ENCODE results near the gene NIT1. TPM values are rescaled to one million over a fixed set of nuclear protein-coding genes. Genes with fewer than 3 reads are reported as not detected.

Gene NIT1
- total RNA-seq, 1 experiment from 2014 or later: 65.9 TPM

DNA sequence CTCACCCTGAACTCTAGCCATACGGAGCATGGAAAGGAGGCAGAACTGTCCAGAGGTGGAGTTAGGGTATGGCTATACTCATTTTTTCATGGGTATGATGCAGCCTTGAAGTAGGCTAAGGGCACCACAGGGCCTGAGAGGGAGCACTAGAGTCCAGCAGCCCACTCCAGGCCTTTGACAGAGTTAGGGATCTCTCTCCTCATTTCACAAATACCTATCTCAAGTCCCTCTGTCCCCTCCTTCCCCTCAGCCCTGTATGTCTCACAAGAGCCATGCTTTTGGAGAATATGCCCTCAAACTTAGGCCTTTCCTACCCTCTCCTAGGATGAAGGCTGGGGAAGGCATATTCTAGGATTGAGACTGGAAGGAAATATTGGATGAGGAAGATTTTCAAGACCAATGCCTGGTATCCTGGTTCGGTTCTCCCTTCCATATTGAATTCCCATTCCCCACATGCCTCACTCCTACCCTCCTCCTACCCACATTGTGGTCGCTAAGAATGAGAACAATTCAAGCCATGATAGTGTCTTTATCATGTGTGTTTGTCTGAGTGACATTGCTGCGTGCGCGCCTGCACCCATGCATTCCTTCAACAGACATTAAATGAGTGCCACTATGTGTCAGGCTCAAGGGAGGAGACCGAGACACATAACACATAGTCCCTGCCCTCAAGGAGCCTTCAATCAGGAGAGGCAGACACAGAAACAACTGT lies 26.0 kb upstream of the NIT1 start:
- Histone ChIP-seq H3K4me3 (replicated peaks in 1 of 2; ENCODE audit: low read depth in 1 of 2, low read length in 2 of 2) (0 out of 4 replicates have a peak overlapping the region, but pooled peaks of 1 of the 2 experiments have one; percentile 22), H2AFZ (ENCODE audit: low read depth, low read length, poor library complexity, severe bottlenecking) (no peak overlapping the region), H3K36me3 (ENCODE audit: control insufficient read depth in 1 of 2, insufficient read depth in 2 of 2, low read length in 2 of 2) (no peaks in the 10 kb centered on the region), H3K4me2 (ENCODE audit: low read length) (peak overlapping the region; percentile 69), H3K9me2 (ENCODE audit: insufficient read depth) (no peaks in the 10 kb centered on the region), H3K79me2 (ENCODE audit: insufficient read depth, low read length) (no peaks in the 10 kb centered on the region), H3K4me1 (ENCODE audit: control insufficient read depth in 1 of 2, insufficient read depth in 2 of 2, low read length in 2 of 2) (peaks cover 11 to 58% of the 10 kb centered on the region in 2 experiments), H3K27ac (ENCODE audit: low read depth, low read length) (no peak overlapping the region), H3K27me3 (ENCODE audit: insufficient read depth, low read length) (no peaks in the 10 kb centered on the region), H4K20me1 (ENCODE audit: insufficient read depth) (no peaks in the 10 kb centered on the region), H3K9me3 (ENCODE audit: control insufficient read depth in 1 of 2, insufficient read depth in 1 of 2, low read depth in 1 of 2, low read length in 2 of 2) (no peaks in the 10 kb centered on the region), H3K9ac (ENCODE audit: low read length) (0 out of 2 replicates have a peak overlapping the region, but pooled peaks have one; percentile 27)
- CTCF ChIA-PET: no interaction called here
- no TSS peak for BruUV-seq (replicated peaks)
- POLR2A ChIA-PET: interaction anchor here (0.8 kb wide), 1 partner anchor 8 kb away, joined by 3 read pairs; no protein-coding TSS in a partner anchor
- DNase-seq (ENCODE audit: low read depth, low spot score) (no peak), ATAC-seq (peak; percentile 27)
- TF ChIP-seq ZFX (IDR thresholded peaks at IDR 0.05) (no peak), ZNF274 (IDR thresholded peaks at IDR 0.05; ENCODE audit: low read depth, low read length) (no peak), YY1 (IDR thresholded peaks at IDR 0.05; ENCODE audit: extremely low read depth, insufficient replicate concordance, low read depth, low read length) (no peak), TCF7L2 (IDR thresholded peaks at IDR 0.05; ENCODE audit: borderline replicate concordance, extremely low read depth, insufficient read depth, insufficient read length) (no peak), JUND (IDR thresholded peaks at IDR 0.05) (no peak), EZH2 (IDR thresholded peaks at IDR 0.05) (no peak), POLR2AphosphoS5 (IDR thresholded peaks at IDR 0.05; ENCODE audit: low read depth, low read length) (no peak), ELF1 (IDR thresholded peaks at IDR 0.05; ENCODE audit: borderline replicate concordance, low read depth) (no peak), RAD21 (IDR thresholded peaks at IDR 0.05; ENCODE audit: low read depth) (no peak), CEBPB (IDR thresholded peaks at IDR 0.05; ENCODE audit: low read depth) (no peak), SP1 (IDR thresholded peaks at IDR 0.05; ENCODE audit: low read depth) (no peak), CBX3 (IDR thresholded peaks at IDR 0.05; ENCODE audit: low read depth) (no peak), POLR2A (IDR thresholded peaks at IDR 0.05; ENCODE audit: borderline replicate concordance, extremely low read depth, insufficient read depth, insufficient read length) (no peak), EGR1 (IDR thresholded peaks at IDR 0.05; ENCODE audit: low read depth) (no peak), SRF (IDR thresholded peaks at IDR 0.05; ENCODE audit: low read depth) (no peak)
- TF ChIP-seq, protein P1, sequence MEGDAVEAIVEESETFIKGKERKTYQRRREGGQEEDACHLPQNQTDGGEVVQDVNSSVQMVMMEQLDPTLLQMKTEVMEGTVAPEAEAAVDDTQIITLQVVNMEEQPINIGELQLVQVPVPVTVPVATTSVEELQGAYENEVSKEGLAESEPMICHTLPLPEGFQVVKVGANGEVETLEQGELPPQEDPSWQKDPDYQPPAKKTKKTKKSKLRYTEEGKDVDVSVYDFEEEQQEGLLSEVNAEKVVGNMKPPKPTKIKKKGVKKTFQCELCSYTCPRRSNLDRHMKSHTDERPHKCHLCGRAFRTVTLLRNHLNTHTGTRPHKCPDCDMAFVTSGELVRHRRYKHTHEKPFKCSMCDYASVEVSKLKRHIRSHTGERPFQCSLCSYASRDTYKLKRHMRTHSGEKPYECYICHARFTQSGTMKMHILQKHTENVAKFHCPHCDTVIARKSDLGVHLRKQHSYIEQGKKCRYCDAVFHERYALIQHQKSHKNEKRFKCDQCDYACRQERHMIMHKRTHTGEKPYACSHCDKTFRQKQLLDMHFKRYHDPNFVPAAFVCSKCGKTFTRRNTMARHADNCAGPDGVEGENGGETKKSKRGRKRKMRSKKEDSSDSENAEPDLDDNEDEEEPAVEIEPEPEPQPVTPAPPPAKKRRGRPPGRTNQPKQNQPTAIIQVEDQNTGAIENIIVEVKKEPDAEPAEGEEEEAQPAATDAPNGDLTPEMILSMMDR (IDR thresholded peaks at IDR 0.05 in 2 of 3, conservative IDR thresholded peaks at IDR 0.05 in 1 of 3; ENCODE audit: borderline replicate concordance in 1 of 3, insufficient read depth in 1 of 3, low read depth in 2 of 3, low read length in 2 of 3): no peak
- TF ChIP-seq, protein P2, sequence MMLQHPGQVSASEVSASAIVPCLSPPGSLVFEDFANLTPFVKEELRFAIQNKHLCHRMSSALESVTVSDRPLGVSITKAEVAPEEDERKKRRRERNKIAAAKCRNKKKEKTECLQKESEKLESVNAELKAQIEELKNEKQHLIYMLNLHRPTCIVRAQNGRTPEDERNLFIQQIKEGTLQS (IDR thresholded peaks at IDR 0.05): no peak
- TF ChIP-seq, protein P3, sequence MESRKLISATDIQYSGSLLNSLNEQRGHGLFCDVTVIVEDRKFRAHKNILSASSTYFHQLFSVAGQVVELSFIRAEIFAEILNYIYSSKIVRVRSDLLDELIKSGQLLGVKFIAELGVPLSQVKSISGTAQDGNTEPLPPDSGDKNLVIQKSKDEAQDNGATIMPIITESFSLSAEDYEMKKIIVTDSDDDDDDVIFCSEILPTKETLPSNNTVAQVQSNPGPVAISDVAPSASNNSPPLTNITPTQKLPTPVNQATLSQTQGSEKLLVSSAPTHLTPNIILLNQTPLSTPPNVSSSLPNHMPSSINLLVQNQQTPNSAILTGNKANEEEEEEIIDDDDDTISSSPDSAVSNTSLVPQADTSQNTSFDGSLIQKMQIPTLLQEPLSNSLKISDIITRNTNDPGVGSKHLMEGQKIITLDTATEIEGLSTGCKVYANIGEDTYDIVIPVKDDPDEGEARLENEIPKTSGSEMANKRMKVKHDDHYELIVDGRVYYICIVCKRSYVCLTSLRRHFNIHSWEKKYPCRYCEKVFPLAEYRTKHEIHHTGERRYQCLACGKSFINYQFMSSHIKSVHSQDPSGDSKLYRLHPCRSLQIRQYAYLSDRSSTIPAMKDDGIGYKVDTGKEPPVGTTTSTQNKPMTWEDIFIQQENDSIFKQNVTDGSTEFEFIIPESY (IDR thresholded peaks at IDR 0.05; ENCODE audit: extremely low read depth, insufficient replicate concordance, low read length): no peak
- TF ChIP-seq, protein P4, sequence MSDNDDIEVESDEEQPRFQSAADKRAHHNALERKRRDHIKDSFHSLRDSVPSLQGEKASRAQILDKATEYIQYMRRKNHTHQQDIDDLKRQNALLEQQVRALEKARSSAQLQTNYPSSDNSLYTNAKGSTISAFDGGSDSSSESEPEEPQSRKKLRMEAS (IDR thresholded peaks at IDR 0.05): no peak
- TF ChIP-seq, protein P5, sequence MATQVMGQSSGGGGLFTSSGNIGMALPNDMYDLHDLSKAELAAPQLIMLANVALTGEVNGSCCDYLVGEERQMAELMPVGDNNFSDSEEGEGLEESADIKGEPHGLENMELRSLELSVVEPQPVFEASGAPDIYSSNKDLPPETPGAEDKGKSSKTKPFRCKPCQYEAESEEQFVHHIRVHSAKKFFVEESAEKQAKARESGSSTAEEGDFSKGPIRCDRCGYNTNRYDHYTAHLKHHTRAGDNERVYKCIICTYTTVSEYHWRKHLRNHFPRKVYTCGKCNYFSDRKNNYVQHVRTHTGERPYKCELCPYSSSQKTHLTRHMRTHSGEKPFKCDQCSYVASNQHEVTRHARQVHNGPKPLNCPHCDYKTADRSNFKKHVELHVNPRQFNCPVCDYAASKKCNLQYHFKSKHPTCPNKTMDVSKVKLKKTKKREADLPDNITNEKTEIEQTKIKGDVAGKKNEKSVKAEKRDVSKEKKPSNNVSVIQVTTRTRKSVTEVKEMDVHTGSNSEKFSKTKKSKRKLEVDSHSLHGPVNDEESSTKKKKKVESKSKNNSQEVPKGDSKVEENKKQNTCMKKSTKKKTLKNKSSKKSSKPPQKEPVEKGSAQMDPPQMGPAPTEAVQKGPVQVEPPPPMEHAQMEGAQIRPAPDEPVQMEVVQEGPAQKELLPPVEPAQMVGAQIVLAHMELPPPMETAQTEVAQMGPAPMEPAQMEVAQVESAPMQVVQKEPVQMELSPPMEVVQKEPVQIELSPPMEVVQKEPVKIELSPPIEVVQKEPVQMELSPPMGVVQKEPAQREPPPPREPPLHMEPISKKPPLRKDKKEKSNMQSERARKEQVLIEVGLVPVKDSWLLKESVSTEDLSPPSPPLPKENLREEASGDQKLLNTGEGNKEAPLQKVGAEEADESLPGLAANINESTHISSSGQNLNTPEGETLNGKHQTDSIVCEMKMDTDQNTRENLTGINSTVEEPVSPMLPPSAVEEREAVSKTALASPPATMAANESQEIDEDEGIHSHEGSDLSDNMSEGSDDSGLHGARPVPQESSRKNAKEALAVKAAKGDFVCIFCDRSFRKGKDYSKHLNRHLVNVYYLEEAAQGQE (IDR thresholded peaks at IDR 0.05; ENCODE audit: low read depth): no peak
- intact Hi-C loops (cut with micrococcal nuclease): no loop called here
- RAD21 ChIA-PET (ENCODE audit: low non-redundant PET in 1 of 2, low total read pairs in 2 of 2, uncharacterized antibody in 2 of 2, unreplicated experiment in 2 of 2): no interaction called here

Measured in HCT116 (cell line).